Fibroblast of lung (primary cell): ENCODE data around the gene LTA4H. TPM values are rescaled to one million over a fixed set of nuclear protein-coding genes. Genes with fewer than 3 reads are reported as not detected.
"Not testable (repeated sequence)": the region's sequence is repeated elsewhere in the genome, so short reads cannot be mapped to it uniquely, and the experiment has no call there.

Experiments
- DNase-seq, 2 donors: peaks; one replicate each; pipeline versions ENCODE4 v3.0.0 to v3.0.0-alpha.2; 2010; ENCODE audit warnings: low read depth in 2 of 2
- H2AFZ ChIP-seq: 2 replicates; pipeline ENCODE4 v1.5.1; 2012; ENCODE audit warnings: low read length, control low read depth, inconsistent platforms
- H3K27ac ChIP-seq: 2 replicates; pipeline ENCODE4 v1.5.1; 2011; ENCODE audit warnings: low read length, control low read depth; ENCODE audit not compliant: insufficient read depth
- H3K27me3 ChIP-seq: 2 replicates; pipeline ENCODE4 v1.5.1; 2011; ENCODE audit warnings: mild to moderate bottlenecking, low read length; ENCODE audit not compliant: control insufficient read depth, insufficient read depth
- H3K36me3 ChIP-seq: 2 replicates; pipeline ENCODE4 v1.5.1; 2011; ENCODE audit warnings: low read length; ENCODE audit not compliant: control insufficient read depth, insufficient read depth
- H3K4me1 ChIP-seq: 2 replicates; pipeline ENCODE4 v1.5.1; 2011; ENCODE audit warnings: low read length; ENCODE audit not compliant: control insufficient read depth, insufficient read depth; ENCODE audit errors: extremely low read depth
- H3K4me2 ChIP-seq: 2 replicates; pipeline ENCODE4 v1.5.1; 2011; ENCODE audit warnings: low read length, control low read depth; ENCODE audit not compliant: insufficient read depth; ENCODE audit errors: extremely low read depth
- H3K4me3 ChIP-seq, 4 experiments: fragments of 200-600 bp in 1 of 4; sonication (generic) in 1 of 4; replicated peaks in 1 of 4; 2 replicates each; pipeline ENCODE4 v1.5.1; 2011 to 2016; ENCODE audit warnings: low read length in 4 of 4, low read depth in 3 of 4, mild to moderate bottlenecking in 3 of 4, control low read depth in 2 of 4, inconsistent platforms in 1 of 4, mixed read lengths in 1 of 4; ENCODE audit not compliant: insufficient read depth in 1 of 4; ENCODE audit errors: control extremely low read depth in 1 of 4
- H3K79me2 ChIP-seq: 2 replicates; pipeline ENCODE4 v1.5.1; 2012; ENCODE audit warnings: mild to moderate bottlenecking, low read length, inconsistent platforms; ENCODE audit not compliant: control insufficient read depth, insufficient read depth
- H3K9ac ChIP-seq: 2 replicates; pipeline ENCODE4 v1.5.1; 2011; ENCODE audit warnings: mild to moderate bottlenecking, low read length, control low read depth; ENCODE audit not compliant: insufficient read depth
- H3K9me3 ChIP-seq: 2 replicates; pipeline ENCODE4 v1.5.1; 2012; ENCODE audit warnings: low read depth, low read length; ENCODE audit not compliant: control insufficient read depth, insufficient read depth
- H4K20me1 ChIP-seq: 2 replicates; pipeline ENCODE4 v1.5.1; 2011; ENCODE audit warnings: low read length; ENCODE audit not compliant: control insufficient read depth, insufficient read depth; ENCODE audit errors: extremely low read depth
- EZH2 ChIP-seq: IDR thresholded peaks from 2 replicates; pipeline ENCODE4 v1.5.1; 2012; ENCODE audit warnings: low read length, control low read depth, mild to moderate bottlenecking; ENCODE audit errors: missing control alignments
- polyA plus RNA-seq, 2 donors: library from polyadenylated mRNA; depleted of rRNA in 1 of 2; stranded (reverse) in 1 of 2; unstranded in 1 of 2; fragments of >200 nt; gene quantifications; 2 replicates each; pipeline ENCODE4 v1.2.1, GENCODE V29; 2011 to 2012; ENCODE audit warnings: missing spikeins in 1 of 2
- total RNA-seq: library from RNA; depleted of rRNA; stranded (reverse); fragments of >200 nt; gene quantifications from 2 replicates; pipeline ENCODE4 v1.2.1, GENCODE V29; 2014
- TF ChIP-seq, protein P1 (sequence below), 2 donors: IDR thresholded peaks in 1 of 2; conservative IDR thresholded peaks in 1 of 2; 1 replicate in 1 of 2; 2 replicates in 1 of 2; pipeline ENCODE4 v1.5.1; 2011 to 2012; ENCODE audit warnings: low read length in 2 of 2, control low read depth in 1 of 2, inconsistent platforms in 1 of 2, low read depth in 1 of 2, mild to moderate bottlenecking in 1 of 2

The LTA4H gene
- total and polyA plus RNA-seq, 2 donors (not counting 1 experiment from before 2014, with no cell fraction given): 81.1 to 100 TPM

DNA sequence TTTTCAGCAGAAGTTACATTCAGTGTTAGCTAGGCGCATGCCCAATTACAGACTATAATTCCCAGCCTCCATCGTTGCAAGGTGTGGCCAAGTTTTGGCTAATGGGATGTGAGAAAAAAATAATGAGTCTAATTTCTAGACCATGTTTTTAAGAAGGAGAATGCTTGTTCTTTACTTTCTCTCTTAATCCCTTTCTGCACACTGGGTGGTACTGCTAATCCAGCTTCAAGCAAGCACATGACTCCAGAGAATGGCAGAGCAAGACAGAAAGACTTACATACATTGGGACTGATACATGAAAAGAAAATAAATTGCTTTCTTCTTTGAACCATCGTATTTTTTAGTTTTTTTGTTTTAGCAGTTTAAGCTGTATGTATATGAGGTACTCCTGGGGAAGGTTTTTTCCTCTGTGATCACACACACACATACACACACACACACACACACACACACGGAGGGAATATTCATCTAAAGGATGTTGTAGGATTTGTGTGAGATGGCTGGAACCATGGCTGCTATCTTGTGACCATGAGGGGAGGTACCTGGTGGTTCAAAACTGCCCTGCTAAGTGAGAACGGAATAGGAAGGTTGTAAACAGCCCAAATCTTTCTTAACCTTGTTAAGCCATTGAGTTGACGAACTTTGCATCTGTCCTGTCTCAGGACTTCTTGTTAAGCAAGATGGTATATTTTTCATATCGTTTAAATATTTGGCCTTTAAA, 34.3 kb upstream of the LTA4H start:
- Histone ChIP-seq H3K4me1 (no peaks in the 10 kb centered on the region), H3K4me3 (no peak overlapping the region), H3K9ac (no peak overlapping the region), H3K27me3 (no peaks in the 10 kb centered on the region), H3K36me3 (no peaks in the 10 kb centered on the region), H3K4me2 (no peak overlapping the region), H2AFZ (no peak overlapping the region), H3K27ac (no peak overlapping the region), H3K79me2 (no peaks in the 10 kb centered on the region), H3K9me3 (no peaks in the 10 kb centered on the region), H4K20me1 (no peaks in the 10 kb centered on the region)
- TF ChIP-seq, protein P1, sequence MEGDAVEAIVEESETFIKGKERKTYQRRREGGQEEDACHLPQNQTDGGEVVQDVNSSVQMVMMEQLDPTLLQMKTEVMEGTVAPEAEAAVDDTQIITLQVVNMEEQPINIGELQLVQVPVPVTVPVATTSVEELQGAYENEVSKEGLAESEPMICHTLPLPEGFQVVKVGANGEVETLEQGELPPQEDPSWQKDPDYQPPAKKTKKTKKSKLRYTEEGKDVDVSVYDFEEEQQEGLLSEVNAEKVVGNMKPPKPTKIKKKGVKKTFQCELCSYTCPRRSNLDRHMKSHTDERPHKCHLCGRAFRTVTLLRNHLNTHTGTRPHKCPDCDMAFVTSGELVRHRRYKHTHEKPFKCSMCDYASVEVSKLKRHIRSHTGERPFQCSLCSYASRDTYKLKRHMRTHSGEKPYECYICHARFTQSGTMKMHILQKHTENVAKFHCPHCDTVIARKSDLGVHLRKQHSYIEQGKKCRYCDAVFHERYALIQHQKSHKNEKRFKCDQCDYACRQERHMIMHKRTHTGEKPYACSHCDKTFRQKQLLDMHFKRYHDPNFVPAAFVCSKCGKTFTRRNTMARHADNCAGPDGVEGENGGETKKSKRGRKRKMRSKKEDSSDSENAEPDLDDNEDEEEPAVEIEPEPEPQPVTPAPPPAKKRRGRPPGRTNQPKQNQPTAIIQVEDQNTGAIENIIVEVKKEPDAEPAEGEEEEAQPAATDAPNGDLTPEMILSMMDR (conservative IDR thresholded peaks at IDR 0.05 in 1 of 2, IDR thresholded peaks at IDR 0.05 in 1 of 2; ENCODE audit: low read depth in 1 of 2, low read length in 2 of 2): no peak
- TF ChIP-seq EZH2: no peak
- no peak for DNase-seq

DNA sequence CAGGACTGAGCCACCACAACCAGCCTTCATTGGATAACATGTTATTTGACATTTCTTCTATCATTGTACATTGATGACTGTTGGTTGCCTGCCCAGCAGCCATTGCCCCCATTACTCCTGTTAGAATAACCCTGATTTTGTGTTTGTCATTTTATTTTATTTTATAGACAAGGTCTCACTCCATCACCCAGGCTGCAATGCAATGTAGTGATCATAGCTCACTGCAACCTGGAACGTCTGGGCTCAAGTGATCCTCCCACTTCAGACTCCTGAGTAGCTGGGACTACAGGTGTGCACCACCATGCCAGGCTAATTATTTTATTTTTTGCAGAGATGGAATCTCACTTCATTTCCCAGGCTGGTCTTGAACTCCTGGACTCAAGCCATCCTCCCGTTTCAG, 33.2 kb upstream of the LTA4H start:
- H3K4me2 ChIP-seq: no peak overlapping the region
- no peak for DNase-seq
- H3K27ac ChIP-seq: no peak overlapping the region
- H3K9ac ChIP-seq: no peak overlapping the region
- no peaks in the 10 kb centered on the region for H3K36me3 ChIP-seq
- H3K79me2 ChIP-seq: no peaks in the 10 kb centered on the region
- no peaks in the 10 kb centered on the region for H3K27me3 ChIP-seq
- no peak overlapping the region for H2AFZ ChIP-seq
- H3K4me1 ChIP-seq: no peaks in the 10 kb centered on the region
- TF ChIP-seq, protein P1 (conservative IDR thresholded peaks at IDR 0.05 in 1 of 2, IDR thresholded peaks at IDR 0.05 in 1 of 2; ENCODE audit: low read depth in 1 of 2, low read length in 2 of 2): no peak
- no peak for TF ChIP-seq EZH2
- H3K9me3 ChIP-seq: no peaks in the 10 kb centered on the region
- H4K20me1 ChIP-seq: no peaks in the 10 kb centered on the region
- H3K4me3 ChIP-seq: no peak overlapping the region

DNA sequence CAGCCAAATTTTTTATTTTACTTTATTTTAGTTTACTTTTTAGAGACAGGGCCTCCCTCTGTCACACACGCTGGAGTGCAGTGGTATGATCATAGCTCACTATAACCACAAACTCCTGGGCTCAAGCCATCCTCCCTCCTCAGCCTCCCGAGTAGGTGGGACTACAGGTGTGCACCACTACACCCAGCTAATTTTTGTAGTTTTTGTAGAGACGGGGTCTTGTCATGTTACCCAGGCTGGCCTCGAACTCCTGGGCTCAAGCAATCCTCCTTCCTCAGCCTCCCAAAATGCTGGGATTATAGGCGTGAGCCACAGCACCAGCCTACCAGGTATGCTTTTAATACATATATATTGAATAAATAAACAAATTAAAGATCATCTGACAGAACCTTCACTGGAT, 32.7 kb upstream of the LTA4H start:
- TF ChIP-seq, protein P1 (conservative IDR thresholded peaks at IDR 0.05 in 1 of 2, IDR thresholded peaks at IDR 0.05 in 1 of 2; ENCODE audit: low read depth in 1 of 2, low read length in 2 of 2): no peak
- TF ChIP-seq EZH2: no peak
- Histone ChIP-seq H3K9me3 (no peaks in the 10 kb centered on the region), H3K79me2 (no peaks in the 10 kb centered on the region), H3K27ac (no peak overlapping the region), H4K20me1 (no peaks in the 10 kb centered on the region), H3K36me3 (no peaks in the 10 kb centered on the region), H3K4me2 (no peak overlapping the region), H3K27me3 (no peaks in the 10 kb centered on the region), H3K4me3 (no peak overlapping the region), H2AFZ (no peak overlapping the region), H3K9ac (no peak overlapping the region), H3K4me1 (no peaks in the 10 kb centered on the region)
- no peak for DNase-seq

DNA sequence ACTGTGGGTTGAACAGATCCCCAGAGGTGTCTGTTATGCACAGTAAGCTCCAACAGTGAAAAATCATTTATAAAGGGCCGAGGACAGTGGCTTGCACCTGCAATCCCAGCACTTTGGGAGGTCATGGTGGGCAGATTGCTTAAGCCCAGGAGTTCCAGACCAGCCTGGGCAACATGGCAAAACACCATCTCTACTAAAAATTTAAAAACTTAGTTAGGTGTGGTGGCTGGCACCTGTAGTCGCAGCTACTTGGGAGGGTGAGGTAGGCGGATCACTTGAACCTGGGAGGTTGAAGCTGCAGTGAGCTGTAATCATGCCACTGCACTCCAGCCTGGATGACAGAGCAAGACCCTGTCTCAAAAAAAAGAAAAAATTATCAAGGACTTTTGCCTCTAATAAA, 30.4 kb upstream of the LTA4H start:
- H3K4me1 ChIP-seq, H3K27me3 ChIP-seq, H2AFZ ChIP-seq, H3K79me2 ChIP-seq, H3K9ac ChIP-seq, DNase-seq, H3K36me3 ChIP-seq, H3K4me3 ChIP-seq, H3K27ac ChIP-seq, H3K9me3 ChIP-seq, H3K4me2 ChIP-seq, H4K20me1 ChIP-seq: not testable (repeated sequence)
